AG10803 (cell line): ENCODE results near the gene GPATCH2.

Experiments used
- DNase-seq: peaks from one replicate; pipeline ENCODE4 v3.0.0; 2010; ENCODE audit warnings: low read depth
- H3K4me3 ChIP-seq: 2 replicates; pipeline ENCODE4 v1.5.1; 2011; ENCODE audit warnings: mild to moderate bottlenecking, low read length, control low read depth
- TF ChIP-seq, protein P1 (sequence below): conservative IDR thresholded peaks from 2 replicates; pipeline ENCODE4 v1.5.1; 2011; ENCODE audit warnings: mild to moderate bottlenecking, low read length, control low read depth, inconsistent platforms

The GPATCH2 gene

GRCh38 chr1:217650674-217651073 lies 19.8 kb upstream of the GPATCH2 start:
- TF ChIP-seq, protein P1, sequence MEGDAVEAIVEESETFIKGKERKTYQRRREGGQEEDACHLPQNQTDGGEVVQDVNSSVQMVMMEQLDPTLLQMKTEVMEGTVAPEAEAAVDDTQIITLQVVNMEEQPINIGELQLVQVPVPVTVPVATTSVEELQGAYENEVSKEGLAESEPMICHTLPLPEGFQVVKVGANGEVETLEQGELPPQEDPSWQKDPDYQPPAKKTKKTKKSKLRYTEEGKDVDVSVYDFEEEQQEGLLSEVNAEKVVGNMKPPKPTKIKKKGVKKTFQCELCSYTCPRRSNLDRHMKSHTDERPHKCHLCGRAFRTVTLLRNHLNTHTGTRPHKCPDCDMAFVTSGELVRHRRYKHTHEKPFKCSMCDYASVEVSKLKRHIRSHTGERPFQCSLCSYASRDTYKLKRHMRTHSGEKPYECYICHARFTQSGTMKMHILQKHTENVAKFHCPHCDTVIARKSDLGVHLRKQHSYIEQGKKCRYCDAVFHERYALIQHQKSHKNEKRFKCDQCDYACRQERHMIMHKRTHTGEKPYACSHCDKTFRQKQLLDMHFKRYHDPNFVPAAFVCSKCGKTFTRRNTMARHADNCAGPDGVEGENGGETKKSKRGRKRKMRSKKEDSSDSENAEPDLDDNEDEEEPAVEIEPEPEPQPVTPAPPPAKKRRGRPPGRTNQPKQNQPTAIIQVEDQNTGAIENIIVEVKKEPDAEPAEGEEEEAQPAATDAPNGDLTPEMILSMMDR = no peak
- no peak overlapping the region for H3K4me3 ChIP-seq
- no peak for DNase-seq

GRCh38 chr1:217647791-217648190 lies 16.9 kb upstream of the GPATCH2 start:
- no peak overlapping the region for H3K4me3 ChIP-seq
- DNase-seq = no peak
- TF ChIP-seq, protein P1 = no peak

- DNase-seq = no peak
- H3K4me3 ChIP-seq = no peak overlapping the region
- TF ChIP-seq, protein P1 = no peak
Observed at GRCh38 chr1:217642455-217642854, 11.6 kb upstream of the GPATCH2 start.

DNA sequence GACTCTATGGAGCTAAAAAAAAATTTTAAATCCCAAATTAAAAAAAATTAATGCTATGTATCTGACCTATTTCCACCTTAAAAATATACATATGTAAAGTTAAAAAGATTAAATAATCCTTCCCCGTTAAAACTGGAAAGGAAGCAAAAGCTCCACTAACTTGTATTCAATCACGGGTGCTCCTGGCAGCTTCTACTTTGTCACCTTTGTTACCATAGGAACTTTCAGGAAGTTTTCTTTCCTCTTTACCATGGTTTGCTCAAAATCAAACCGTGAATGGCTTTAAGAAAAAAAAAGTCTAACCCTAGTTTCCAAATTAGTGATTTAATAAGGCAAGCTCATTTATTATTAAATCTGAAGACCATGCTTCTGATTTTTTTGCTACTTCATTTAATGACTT lies 3.5 kb downstream of the GPATCH2 start:
- no peak overlapping the region for H3K4me3 ChIP-seq
- no peak for DNase-seq
- TF ChIP-seq, protein P1 = no peak

DNA sequence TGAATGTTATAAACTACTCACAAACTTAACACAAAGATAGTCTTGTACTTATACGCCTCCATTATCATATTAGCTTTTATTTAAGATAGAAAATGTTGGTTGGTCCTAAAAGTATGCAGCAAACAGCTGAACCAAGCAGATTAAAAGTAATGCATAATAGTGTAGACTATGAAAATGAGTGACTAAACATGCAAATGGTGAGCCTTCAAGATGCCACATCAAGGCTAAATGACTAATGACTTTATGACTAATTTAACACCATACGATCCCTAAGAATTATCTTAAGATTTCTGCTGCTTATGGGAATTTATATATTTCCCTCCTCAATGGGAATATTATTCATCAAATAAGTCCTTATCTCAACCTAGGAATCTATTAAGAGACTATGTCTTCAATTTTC lies 4.6 kb downstream of the GPATCH2 start:
- no peak overlapping the region for H3K4me3 ChIP-seq
- no peak for DNase-seq
- TF ChIP-seq, protein P1 = no peak

DNA sequence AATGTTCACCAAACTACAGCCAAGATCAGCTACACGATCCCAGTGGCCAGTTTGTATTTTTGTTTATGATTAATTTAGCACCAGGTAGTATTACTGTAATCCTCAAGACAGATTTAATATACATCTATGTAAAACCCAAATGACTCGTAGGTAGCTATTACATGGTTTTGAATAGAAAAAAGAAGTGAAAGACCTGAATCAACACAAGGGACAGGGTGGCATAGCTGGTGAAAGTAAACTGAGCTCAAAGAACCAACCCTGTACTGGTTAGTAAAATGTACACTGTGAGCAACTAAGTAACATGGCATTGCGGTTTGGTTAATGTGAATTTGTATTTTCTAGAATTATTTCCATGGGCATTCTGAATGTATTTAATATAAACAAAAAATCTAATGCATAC lies 8.8 kb downstream of the GPATCH2 start:
- TF ChIP-seq, protein P1 = no peak
- H3K4me3 ChIP-seq = no peak overlapping the region
- DNase-seq = no peak

DNA sequence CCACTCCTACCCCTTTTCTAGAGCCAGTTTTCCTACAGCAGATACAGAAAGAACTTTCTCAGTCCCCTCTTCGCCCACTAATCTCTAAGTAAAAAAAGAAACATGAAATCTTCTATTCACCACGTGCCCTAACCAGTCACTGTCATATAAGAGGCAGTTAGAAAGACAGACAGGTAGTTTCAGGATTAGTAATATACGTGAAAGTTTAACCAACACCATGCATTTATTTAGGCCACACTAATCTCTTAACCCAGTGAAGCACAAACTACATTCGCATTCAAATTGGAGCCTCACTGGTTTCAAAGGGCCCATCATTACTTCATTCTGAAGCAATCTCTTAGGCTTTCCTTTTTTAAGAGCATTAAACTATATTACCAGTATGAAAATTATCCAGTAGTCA lies 10.1 kb downstream of the GPATCH2 start:
- TF ChIP-seq, protein P1 = no peak

More for the DNA sequence above, 10.1 kb downstream of the GPATCH2 start:
- no peak overlapping the region for H3K4me3 ChIP-seq
- no peak for DNase-seq
